Ovary (tissue), 3 donors: ENCODE results near the gene ADAM10.

Source experiments
- EP300 ChIP-seq: sonication (generic); formaldehyde crosslinking; IDR thresholded peaks from one replicate; pipeline ENCODE4 v1.6.1; 2017; ENCODE audit warnings: antibody characterized with exemption
- POLR2A ChIP-seq: fragments of 450-650 bp; IDR thresholded peaks from one replicate; pipeline ENCODE4 v1.6.1; 2017; ENCODE audit warnings: antibody characterized with exemption, mild to moderate bottlenecking, moderate library complexity
- TF ChIP-seq, protein P1 (sequence below), 3 donors: fragments of 450-650 bp in 2 of 3; fragments of 200-600 bp in 1 of 3; IDR thresholded peaks; one replicate each; pipeline versions ENCODE4 v1.5.1 to v1.8.0; 2016 to 2022; ENCODE audit warnings: antibody characterized with exemption in 3 of 3, mild to moderate bottlenecking in 1 of 3
- donor health status: DM: no; HTN: no; CAD: no.

- TF ChIP-seq, protein P1, sequence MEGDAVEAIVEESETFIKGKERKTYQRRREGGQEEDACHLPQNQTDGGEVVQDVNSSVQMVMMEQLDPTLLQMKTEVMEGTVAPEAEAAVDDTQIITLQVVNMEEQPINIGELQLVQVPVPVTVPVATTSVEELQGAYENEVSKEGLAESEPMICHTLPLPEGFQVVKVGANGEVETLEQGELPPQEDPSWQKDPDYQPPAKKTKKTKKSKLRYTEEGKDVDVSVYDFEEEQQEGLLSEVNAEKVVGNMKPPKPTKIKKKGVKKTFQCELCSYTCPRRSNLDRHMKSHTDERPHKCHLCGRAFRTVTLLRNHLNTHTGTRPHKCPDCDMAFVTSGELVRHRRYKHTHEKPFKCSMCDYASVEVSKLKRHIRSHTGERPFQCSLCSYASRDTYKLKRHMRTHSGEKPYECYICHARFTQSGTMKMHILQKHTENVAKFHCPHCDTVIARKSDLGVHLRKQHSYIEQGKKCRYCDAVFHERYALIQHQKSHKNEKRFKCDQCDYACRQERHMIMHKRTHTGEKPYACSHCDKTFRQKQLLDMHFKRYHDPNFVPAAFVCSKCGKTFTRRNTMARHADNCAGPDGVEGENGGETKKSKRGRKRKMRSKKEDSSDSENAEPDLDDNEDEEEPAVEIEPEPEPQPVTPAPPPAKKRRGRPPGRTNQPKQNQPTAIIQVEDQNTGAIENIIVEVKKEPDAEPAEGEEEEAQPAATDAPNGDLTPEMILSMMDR (IDR thresholded peaks at IDR 0.05): no peak
- TF ChIP-seq EP300: no peak
- TF ChIP-seq POLR2A: no peak
These were observed 200.3 kb downstream of the ADAM10 start for GRCh38 chr15:58549013-58549784.
